Hematopoietic multipotent progenitor cell (in vitro differentiated cells): Measurements from ENCODE around the gene FSTL4. TPM values are rescaled to one million over a fixed set of nuclear protein-coding genes. Genes with fewer than 3 reads are reported as not detected.
"Not testable (repeated sequence)": the region's sequence is repeated elsewhere in the genome, so short reads cannot be mapped to it uniquely, and the experiment has no call there.

Experiments
- DNase-seq, 3 donors: peaks; one replicate each; pipeline ENCODE4 v3.0.0-alpha.2; 2011 to 2015; ENCODE audit warnings: low read depth in 2 of 3, low spot score in 2 of 3
- total RNA-seq: library from RNA; depleted of rRNA; stranded (reverse); fragments of >200 nt; gene quantifications from one replicate; pipeline ENCODE4 v1.2.3, GENCODE V29; 2012

The FSTL4 gene
- total RNA-seq, 1 donor = under 0.01 TPM

GRCh38 chr5:133460172-133460758, 152.1 kb downstream of the FSTL4 start:
- peak in 1 of 3 donors; percentile 8 for DNase-seq

GRCh38 chr5:133459474-133460160, 152.7 kb downstream of the FSTL4 start:
- DNase-seq = no peak

- DNase-seq = no peak
These were observed 153.9 kb downstream of the FSTL4 start for GRCh38 chr5:133458435-133458834.

GRCh38 chr5:133457439-133458355, 154.6 kb downstream of the FSTL4 start:
- DNase-seq = no peak

GRCh38 chr5:133456933-133457402, 155.4 kb downstream of the FSTL4 start:
- DNase-seq = no peak

GRCh38 chr5:133455676-133456075, 156.7 kb downstream of the FSTL4 start:
- DNase-seq = no peak

GRCh38 chr5:133454442-133454841, 157.9 kb downstream of the FSTL4 start:
- DNase-seq = no peak

GRCh38 chr5:133453831-133454230, 158.5 kb downstream of the FSTL4 start:
- no peak for DNase-seq

GRCh38 chr5:133453084-133453780, 159.1 kb downstream of the FSTL4 start:
- no peak for DNase-seq

GRCh38 chr5:133451926-133452325, 160.4 kb downstream of the FSTL4 start:
- DNase-seq = no peak

GRCh38 chr5:133450286-133450685, 162.1 kb downstream of the FSTL4 start:
- no peak for DNase-seq

- DNase-seq = no peak
These were observed 163.2 kb downstream of the FSTL4 start for GRCh38 chr5:133449181-133449580.

GRCh38 chr5:133446440-133446839, 165.9 kb downstream of the FSTL4 start:
- DNase-seq = no peak

- no peak for DNase-seq
These were observed 166.6 kb downstream of the FSTL4 start for GRCh38 chr5:133445744-133446143.

- not testable (repeated sequence) for DNase-seq
These were observed 167.1 kb downstream of the FSTL4 start for GRCh38 chr5:133445204-133445603.

GRCh38 chr5:133444711-133445110, 167.6 kb downstream of the FSTL4 start:
- DNase-seq = no peak

- DNase-seq = no peak
These were observed 171.1 kb downstream of the FSTL4 start for GRCh38 chr5:133441166-133441815.

GRCh38 chr5:133440467-133441115, 171.8 kb downstream of the FSTL4 start:
- DNase-seq = no peak

- no peak for DNase-seq
These were observed 172.5 kb downstream of the FSTL4 start for GRCh38 chr5:133439859-133440258.

- DNase-seq = no peak
These were observed 173.9 kb downstream of the FSTL4 start for GRCh38 chr5:133438487-133438886.
